ENCODE data around the gene PEX5L.

- no peak for TF ChIP-seq CTCF (IDR thresholded peaks at IDR 0.05)
- TF ChIP-seq EP300 (IDR thresholded peaks at IDR 0.05), result no peak
- no peak for TF ChIP-seq POLR2A (IDR thresholded peaks at IDR 0.05)
- no peak for TF ChIP-seq POLR2AphosphoS5 (IDR thresholded peaks at IDR 0.05)
Observed at GRCh38 chr3:179861292-179861691, 175.4 kb downstream of the PEX5L start.

Data from suprapubic skin (tissue), 4 donors.